Neural cell (in vitro differentiated cells): ENCODE results near the gene PRDX1. TPM values are rescaled to one million over a fixed set of nuclear protein-coding genes. Genes with fewer than 3 reads are reported as not detected.
A peak's percentile ranks its signal among the peaks of the same experiment; 100 is the strongest.

Source experiments
- H2AFZ ChIP-seq: fragments of 200-600, 300-800 bp; sonication (generic), shearing (Covaris generic); 2 replicates; pipeline ENCODE4 v1.6.0; 2014; ENCODE audit warnings: low read depth, mild to moderate bottlenecking, antibody characterized with exemption, low read length, moderate library complexity
- H3F3A ChIP-seq: fragments of 200-600 bp; shearing (Covaris generic); 2 replicates; pipeline ENCODE4 v1.6.1; 2016; ENCODE audit warnings: mild to moderate bottlenecking, moderate library complexity, mixed read lengths, antibody characterized with exemption, low read length; ENCODE audit not compliant: insufficient read depth, poor library complexity, severe bottlenecking
- H3K27ac ChIP-seq: fragments of 200-600, 300-800 bp; sonication (generic), shearing (Covaris generic); 2 replicates; pipeline ENCODE4 v1.5.1; 2014; ENCODE audit warnings: mild to moderate bottlenecking, low read length, moderate library complexity
- H3K27me3 ChIP-seq: fragments of 300-800, 200-600 bp; sonication (generic), shearing (Covaris generic); 2 replicates; pipeline ENCODE4 v1.6.0; 2014; ENCODE audit warnings: mild to moderate bottlenecking, low read depth, low read length, moderate library complexity; ENCODE audit not compliant: insufficient read depth
- H3K36me3 ChIP-seq: fragments of 300-800, 200-600 bp; sonication (generic), shearing (Covaris generic); 2 replicates; pipeline ENCODE4 v1.5.1; 2014; ENCODE audit warnings: mild to moderate bottlenecking, antibody characterized with exemption, low read length, moderate library complexity; ENCODE audit not compliant: insufficient read depth
- H3K4me2 ChIP-seq: fragments of 300-800, 200-600 bp; sonication (generic), shearing (Covaris generic); 2 replicates; pipeline ENCODE4 v1.6.0; 2014; ENCODE audit warnings: mild to moderate bottlenecking, low read length
- H3K4me3 ChIP-seq: fragments of 300-800, 200-600 bp; sonication (generic), shearing (Covaris generic); 2 replicates; pipeline ENCODE4 v1.5.1; 2014; ENCODE audit warnings: mild to moderate bottlenecking, low read length, moderate library complexity
- H3K79me2 ChIP-seq: fragments of 200-600 bp; shearing (Covaris generic); replicated peaks from 2 replicates; pipeline ENCODE4 v1.6.0; 2014; ENCODE audit warnings: mild to moderate bottlenecking, low read length, moderate library complexity; ENCODE audit not compliant: insufficient read depth
- H3K9ac ChIP-seq: fragments of 300-800, 200-600 bp; sonication (generic), shearing (Covaris generic); 2 replicates; pipeline ENCODE4 v1.6.1; 2016; ENCODE audit warnings: mild to moderate bottlenecking, low read length, mixed read lengths
- H3K9me2 ChIP-seq: fragments of 200-600 bp; shearing (Covaris generic); 2 replicates; pipeline ENCODE4 v1.6.1; 2016; ENCODE audit warnings: mild to moderate bottlenecking, low read length, mixed read lengths; ENCODE audit not compliant: insufficient read depth
- H3K9me3 ChIP-seq: fragments of 200-600, 300-800 bp; sonication (generic), shearing (Covaris generic); 2 replicates; pipeline ENCODE4 v1.6.1; 2016; ENCODE audit warnings: mild to moderate bottlenecking, mixed run types, low read length, moderate library complexity, mixed read lengths
- H4K20me1 ChIP-seq: fragments of 200-600 bp; shearing (Covaris generic); 2 replicates; pipeline ENCODE4 v1.6.1; 2016; ENCODE audit warnings: mild to moderate bottlenecking, mixed run types; ENCODE audit not compliant: insufficient read depth
- CTCF ChIP-seq: fragments of 450-650 bp; IDR thresholded peaks from 2 replicates; pipeline ENCODE4 v1.5.1; 2014; ENCODE audit warnings: antibody characterized with exemption, mild to moderate bottlenecking, moderate library complexity; ENCODE audit not compliant: poor library complexity, severe bottlenecking
- EP300 ChIP-seq: fragments of 450-650 bp; conservative IDR thresholded peaks from 2 replicates; pipeline ENCODE4 v1.6.1; 2014; ENCODE audit warnings: antibody characterized with exemption, mild to moderate bottlenecking, moderate library complexity; ENCODE audit not compliant: poor library complexity, severe bottlenecking
- EZH2 ChIP-seq: fragments of 200-600, 300-800 bp; shearing (Covaris generic), sonication (generic); IDR thresholded peaks from 2 replicates; pipeline ENCODE4 v1.6.1; 2014; ENCODE audit warnings: antibody characterized with exemption, low read length, borderline replicate concordance, mild to moderate bottlenecking; ENCODE audit not compliant: insufficient read depth, poor library complexity, severe bottlenecking
- MXI1 ChIP-seq: fragments of 450-650 bp; conservative IDR thresholded peaks from 2 replicates; pipeline ENCODE4 v1.6.1; 2014; ENCODE audit warnings: antibody characterized with exemption, mild to moderate bottlenecking; ENCODE audit not compliant: poor library complexity, severe bottlenecking
- POLR2AphosphoS5 ChIP-seq: IDR thresholded peaks from 2 replicates; pipeline ENCODE4 v1.6.1; 2012
- RAD21 ChIP-seq: fragments of 450-650 bp; conservative IDR thresholded peaks from 2 replicates; pipeline ENCODE4 v1.6.1; 2014; ENCODE audit warnings: antibody characterized with exemption, mild to moderate bottlenecking, moderate library complexity
- REST ChIP-seq: IDR thresholded peaks from 2 replicates; pipeline ENCODE4 v1.6.1; 2012; ENCODE audit warnings: borderline replicate concordance
- SMC3 ChIP-seq: fragments of 450-650 bp; conservative IDR thresholded peaks from 2 replicates; pipeline ENCODE4 v1.6.1; 2014; ENCODE audit warnings: antibody characterized with exemption, mild to moderate bottlenecking, moderate library complexity; ENCODE audit not compliant: poor library complexity
- TAF1 ChIP-seq: IDR thresholded peaks from 2 replicates; pipeline ENCODE4 v1.6.1; 2012; ENCODE audit warnings: low read depth
- polyA plus RNA-seq: library from polyadenylated mRNA; depleted of rRNA; stranded (reverse); fragments of >200 nt; gene quantifications from 2 replicates; pipeline ENCODE4 v1.2.3, GENCODE V29; 2014

PRDX1 gene
- polyA plus RNA-seq, 1 donor from 2014 or later: 304 TPM

GRCh38 chr1:45554198-45554597 is 32.5 kb upstream of the PRDX1 start:
- Histone ChIP-seq H3K27ac (no peak overlapping the region), H2AFZ (no peak overlapping the region), H3K79me2 (peaks cover 16% of the 10 kb centered on the region), H3K36me3 (no peaks in the 10 kb centered on the region), H4K20me1 (no peaks in the 10 kb centered on the region), H3K9ac (no peak overlapping the region), H3K27me3 (no peaks in the 10 kb centered on the region), H3K9me3 (no peaks in the 10 kb centered on the region), H3K9me2 (no peaks in the 10 kb centered on the region), H3K4me3 (no peak overlapping the region), H3F3A (no peaks in the 10 kb centered on the region), H3K4me2 (no peak overlapping the region)
- TF ChIP-seq EZH2: no peak
- no peak for TF ChIP-seq SMC3
- no peak for TF ChIP-seq TAF1
- no peak for TF ChIP-seq MXI1
- TF ChIP-seq CTCF: no peak
- TF ChIP-seq POLR2AphosphoS5: no peak
- TF ChIP-seq REST: no peak
- no peak for TF ChIP-seq RAD21
- TF ChIP-seq EP300: no peak

GRCh38 chr1:45552331-45552730 is 30.6 kb upstream of the PRDX1 start:
- Histone ChIP-seq H3K27me3 (no peaks in the 10 kb centered on the region), H3K9me2 (no peaks in the 10 kb centered on the region), H3K36me3 (no peaks in the 10 kb centered on the region), H3F3A (no peaks in the 10 kb centered on the region), H3K9me3 (no peaks in the 10 kb centered on the region), H3K4me2 (no peak overlapping the region), H3K79me2 (peaks cover 16% of the 10 kb centered on the region), H2AFZ (no peak overlapping the region), H3K9ac (no peak overlapping the region), H3K4me3 (peak overlapping the region; percentile 79), H3K27ac (no peak overlapping the region), H4K20me1 (no peaks in the 10 kb centered on the region)
- no peak for TF ChIP-seq EZH2
- TF ChIP-seq TAF1: no peak
- TF ChIP-seq RAD21: no peak
- TF ChIP-seq CTCF: no peak
- no peak for TF ChIP-seq MXI1
- TF ChIP-seq REST: no peak
- TF ChIP-seq SMC3: no peak
- TF ChIP-seq EP300: no peak
- no peak for TF ChIP-seq POLR2AphosphoS5
